Stimulated activated CD8-positive, alpha-beta memory T cell treated with anti-CD3 and anti-CD28 coated beads, Interleukin-15, amount 100 ng/mL, for 24 hours (primary cell): ENCODE results near the gene ADAMTS14.
"Not testable (repeated sequence)": the region's sequence is repeated elsewhere in the genome, so short reads cannot be mapped to it uniquely, and the experiment has no call there.

Source experiments
- DNase-seq: peaks from one replicate; pipeline ENCODE4 v3.0.0-alpha.2; 2020; ENCODE audit warnings: low read depth

The ADAMTS14 gene, protein sequence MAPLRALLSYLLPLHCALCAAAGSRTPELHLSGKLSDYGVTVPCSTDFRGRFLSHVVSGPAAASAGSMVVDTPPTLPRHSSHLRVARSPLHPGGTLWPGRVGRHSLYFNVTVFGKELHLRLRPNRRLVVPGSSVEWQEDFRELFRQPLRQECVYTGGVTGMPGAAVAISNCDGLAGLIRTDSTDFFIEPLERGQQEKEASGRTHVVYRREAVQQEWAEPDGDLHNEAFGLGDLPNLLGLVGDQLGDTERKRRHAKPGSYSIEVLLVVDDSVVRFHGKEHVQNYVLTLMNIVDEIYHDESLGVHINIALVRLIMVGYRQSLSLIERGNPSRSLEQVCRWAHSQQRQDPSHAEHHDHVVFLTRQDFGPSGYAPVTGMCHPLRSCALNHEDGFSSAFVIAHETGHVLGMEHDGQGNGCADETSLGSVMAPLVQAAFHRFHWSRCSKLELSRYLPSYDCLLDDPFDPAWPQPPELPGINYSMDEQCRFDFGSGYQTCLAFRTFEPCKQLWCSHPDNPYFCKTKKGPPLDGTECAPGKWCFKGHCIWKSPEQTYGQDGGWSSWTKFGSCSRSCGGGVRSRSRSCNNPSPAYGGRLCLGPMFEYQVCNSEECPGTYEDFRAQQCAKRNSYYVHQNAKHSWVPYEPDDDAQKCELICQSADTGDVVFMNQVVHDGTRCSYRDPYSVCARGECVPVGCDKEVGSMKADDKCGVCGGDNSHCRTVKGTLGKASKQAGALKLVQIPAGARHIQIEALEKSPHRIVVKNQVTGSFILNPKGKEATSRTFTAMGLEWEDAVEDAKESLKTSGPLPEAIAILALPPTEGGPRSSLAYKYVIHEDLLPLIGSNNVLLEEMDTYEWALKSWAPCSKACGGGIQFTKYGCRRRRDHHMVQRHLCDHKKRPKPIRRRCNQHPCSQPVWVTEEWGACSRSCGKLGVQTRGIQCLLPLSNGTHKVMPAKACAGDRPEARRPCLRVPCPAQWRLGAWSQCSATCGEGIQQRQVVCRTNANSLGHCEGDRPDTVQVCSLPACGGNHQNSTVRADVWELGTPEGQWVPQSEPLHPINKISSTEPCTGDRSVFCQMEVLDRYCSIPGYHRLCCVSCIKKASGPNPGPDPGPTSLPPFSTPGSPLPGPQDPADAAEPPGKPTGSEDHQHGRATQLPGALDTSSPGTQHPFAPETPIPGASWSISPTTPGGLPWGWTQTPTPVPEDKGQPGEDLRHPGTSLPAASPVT

GRCh38 chr10:70672165-70673042, at the start of gene ADAMTS14:
TSS of gene ADAMTS14 (plus strand) at chr10:70672506. CDS start at chr10:70672803, 297 bp downstream.
- no peak for DNase-seq

DNA sequence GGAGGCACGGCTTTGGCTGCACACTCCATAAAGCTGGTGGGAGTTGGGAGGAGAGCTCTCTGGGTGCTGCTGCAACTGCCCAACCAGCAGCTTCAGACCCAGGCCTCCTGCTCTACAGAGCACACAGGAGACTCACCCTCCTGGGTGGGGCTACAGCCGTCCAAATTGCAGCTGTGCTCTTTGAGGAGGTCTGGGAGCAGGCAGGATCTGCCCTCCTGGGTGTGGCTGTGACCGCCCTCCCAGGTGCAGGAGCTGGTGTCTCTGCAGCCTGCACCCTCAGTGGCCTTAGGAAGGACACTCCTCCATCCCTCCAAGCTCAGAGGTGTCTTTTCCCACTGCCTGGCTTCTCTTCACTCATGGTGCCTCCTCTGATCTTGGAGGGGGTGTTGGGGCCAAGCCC, 49.8 kb upstream of the ADAMTS14 start:
- DNase-seq, result no peak

DNA sequence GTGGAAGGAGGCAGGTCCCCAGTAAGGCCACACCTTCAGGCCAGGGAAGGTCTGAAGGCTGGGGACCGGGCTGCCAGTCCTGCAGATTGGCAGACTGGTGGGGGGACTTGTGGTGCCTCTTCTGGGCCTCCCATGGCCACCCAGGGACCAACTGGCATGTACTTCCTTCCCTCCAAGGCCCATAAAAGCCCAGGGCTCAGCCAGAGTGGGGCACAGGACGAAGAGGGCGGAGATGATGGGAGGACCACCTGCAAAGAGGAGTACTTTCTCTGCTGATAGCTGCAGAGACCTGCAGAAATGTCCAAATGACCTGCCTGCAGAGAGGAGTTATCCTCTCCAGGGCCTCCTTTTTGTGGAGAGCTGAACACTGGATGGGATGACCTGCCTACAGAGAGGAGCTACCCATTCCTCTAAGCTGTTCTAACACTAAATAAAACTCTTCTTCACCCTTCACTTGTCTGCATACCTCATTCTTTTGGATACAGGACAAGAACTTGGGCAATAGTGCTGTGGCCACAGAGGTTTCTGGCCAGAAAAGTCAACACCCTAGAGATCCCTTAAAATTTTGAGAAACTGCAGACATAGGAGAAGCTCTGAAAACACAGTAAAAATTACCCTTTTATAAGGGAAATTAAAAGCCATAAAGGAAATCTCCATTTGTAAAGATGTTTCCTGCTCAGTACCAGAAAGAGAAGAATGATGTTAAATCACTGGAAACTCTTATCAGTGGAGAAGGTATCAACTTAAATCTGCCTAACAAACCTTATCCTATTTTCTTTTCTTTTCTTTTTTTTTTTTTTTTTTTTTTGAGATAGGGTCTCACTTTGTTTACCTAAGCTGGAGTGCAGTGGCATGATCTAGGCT, 49.1 kb upstream of the ADAMTS14 start:
- DNase-seq, result no peak

GRCh38 chr10:70626056-70626455, 46.2 kb upstream of the ADAMTS14 start:
- no peak for DNase-seq

DNA sequence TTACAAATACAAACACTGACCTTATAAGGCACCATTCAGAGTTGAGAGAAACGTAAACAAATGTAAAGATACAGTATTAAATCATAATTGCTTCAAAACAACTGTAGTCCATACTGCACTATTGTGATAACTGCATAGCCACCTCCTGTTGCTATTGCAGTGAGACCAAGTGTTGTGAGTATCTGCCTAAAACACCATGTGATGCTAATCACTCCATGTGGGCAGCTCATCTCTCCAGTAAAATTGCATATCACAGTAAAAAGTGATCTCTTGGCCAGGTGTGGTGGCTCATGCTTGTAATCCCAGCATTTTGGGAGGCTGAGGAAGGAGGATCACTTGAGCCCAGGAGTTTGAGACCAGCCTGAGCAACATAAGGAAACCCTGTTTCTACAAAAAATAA, 43.0 kb upstream of the ADAMTS14 start:
- no peak for DNase-seq

DNA sequence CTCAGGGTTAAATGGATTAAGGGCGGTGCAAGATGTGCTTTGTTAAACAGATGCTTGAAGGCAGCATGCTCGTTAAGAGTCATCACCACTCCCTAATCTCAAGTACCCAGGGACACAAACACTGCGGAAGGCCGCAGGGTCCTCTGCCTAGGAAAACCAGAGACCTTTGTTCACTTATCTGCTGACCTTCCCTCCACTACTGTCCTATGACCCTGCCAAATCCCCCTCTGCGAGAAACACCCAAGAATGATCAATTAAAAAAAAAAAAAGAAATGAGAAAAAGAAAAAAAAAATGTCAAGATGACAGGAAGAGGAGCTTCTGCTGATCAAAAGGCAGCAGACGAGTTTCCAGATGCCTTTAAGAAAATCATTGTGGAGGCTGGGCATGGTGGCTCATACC, 40.6 kb upstream of the ADAMTS14 start:
- not testable (repeated sequence) for DNase-seq

DNA sequence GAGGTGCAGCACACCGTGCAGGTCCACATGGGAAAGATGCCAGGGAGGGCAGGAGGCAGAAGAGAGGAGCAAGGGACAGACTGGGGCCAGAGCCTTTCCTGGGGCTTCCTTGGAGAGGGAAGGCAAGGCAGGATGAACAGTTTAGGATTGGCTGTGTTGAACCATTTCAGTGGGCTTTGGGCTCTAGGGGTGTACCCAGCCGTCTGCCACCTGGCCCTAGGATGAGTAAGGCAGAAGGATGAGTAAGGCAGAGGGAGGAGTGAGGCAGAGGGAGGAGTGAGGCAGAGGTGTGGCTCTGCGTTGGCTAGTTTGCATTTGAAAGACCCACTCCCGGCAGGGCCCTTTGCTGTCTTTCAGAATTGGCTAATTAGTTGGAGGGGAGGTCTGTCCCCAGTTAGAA, 38.3 kb upstream of the ADAMTS14 start:
- DNase-seq, result no peak

DNA sequence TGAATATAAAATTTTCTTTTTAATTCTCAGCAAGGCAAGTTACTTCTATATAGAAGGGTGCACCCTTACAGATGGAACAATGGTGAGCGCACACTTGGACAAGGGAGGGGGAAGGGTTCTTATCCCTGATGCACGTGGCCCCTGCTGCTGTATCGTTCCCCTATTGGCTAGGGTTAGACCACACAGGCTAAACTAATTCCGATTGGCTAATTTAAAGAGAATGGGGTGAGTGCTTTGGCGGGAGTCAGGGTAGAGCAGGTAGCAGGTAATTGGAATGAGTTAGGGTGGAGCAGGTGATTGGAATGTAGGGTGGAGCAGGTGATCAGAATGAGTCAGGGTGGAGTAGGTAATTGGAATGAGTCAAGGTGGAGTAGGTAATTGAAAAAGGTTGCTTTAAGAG, 37.8 kb upstream of the ADAMTS14 start:
- not testable (repeated sequence) for DNase-seq

- not testable (repeated sequence) for DNase-seq
Observed at GRCh38 chr10:70639640-70640383, 32.5 kb upstream of the ADAMTS14 start.

DNA sequence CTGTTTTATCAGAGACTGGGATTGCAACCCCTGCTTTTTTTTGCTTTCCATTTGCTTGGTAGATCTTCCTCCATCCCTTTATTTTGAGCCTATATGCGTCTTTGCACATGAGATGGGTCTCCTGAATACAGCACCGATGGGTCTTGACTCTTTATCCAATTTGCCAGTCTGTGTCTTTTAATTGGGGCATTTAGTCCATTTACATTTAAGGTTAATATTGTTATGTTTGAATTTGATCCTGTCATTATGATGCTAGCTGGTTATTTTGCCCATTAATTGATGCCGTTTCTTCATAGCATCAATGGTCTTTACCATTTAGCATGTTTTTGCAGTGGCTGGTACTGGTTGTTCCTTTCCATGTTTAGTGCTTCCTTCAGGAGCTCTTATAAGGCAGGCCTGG, 29.0 kb upstream of the ADAMTS14 start:
- not testable (repeated sequence) for DNase-seq

- DNase-seq, result not testable (repeated sequence)
Observed at GRCh38 chr10:70644959-70645358, 27.3 kb upstream of the ADAMTS14 start.

DNA sequence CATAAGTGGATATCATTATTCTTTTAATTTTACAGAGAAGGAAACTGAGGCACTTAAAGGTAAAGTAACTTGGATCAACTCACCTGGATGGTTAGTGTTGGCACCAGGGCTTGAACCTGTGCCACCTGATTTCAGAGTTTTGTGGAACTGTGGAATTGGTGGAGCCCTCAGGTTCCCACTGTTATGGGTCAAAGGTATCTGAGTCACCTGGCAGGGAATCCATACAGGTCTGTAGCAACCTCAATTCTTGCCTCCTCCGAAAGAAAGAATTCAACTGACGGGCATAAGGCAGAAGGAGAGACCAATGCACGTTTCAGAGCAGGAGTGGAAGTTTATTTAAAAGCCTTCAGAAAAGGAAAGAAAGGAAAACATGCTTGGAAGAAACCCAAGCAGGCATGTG, 25.2 kb upstream of the ADAMTS14 start:
- no peak for DNase-seq

- no peak for DNase-seq
Observed at GRCh38 chr10:70648427-70648826, 23.9 kb upstream of the ADAMTS14 start.

DNA sequence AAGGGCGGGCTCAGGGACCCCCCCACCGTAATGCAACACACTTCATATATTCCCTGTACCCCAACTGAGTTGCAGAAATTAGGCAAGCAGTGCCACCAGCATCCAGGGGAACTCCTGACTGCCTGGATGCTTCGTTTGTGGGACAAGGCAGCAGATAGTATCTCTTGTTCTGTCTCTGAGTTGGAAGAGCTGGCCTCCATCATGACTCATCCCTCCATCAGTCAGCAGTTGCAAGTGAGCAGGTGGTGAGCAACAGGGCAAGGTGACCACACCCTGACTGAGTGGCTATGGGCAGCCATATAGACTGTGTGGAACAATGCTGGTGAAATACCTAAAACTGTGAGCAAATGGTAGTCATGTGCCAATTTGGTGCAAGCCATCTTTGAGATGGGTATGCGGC, 22.8 kb upstream of the ADAMTS14 start:
- DNase-seq, result no peak

DNA sequence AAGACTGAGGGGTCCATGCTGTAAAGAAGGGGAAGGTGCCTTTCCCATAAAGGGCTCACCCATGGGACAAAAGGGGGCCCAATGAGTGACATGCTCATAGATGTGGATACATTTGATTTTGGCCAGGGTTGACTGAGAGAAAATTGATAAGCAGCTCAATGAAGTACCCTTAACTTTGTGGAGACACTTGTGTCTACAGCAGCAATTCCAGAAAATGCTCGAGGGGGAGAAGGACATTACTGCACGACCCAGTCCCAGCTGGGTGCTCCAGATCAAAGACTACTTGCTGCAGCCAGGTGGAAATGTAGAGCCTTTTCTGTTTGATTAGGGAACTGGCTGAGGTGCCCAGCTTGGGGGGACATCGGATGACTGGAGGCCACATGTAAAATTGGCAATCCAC, 22.2 kb upstream of the ADAMTS14 start:
- DNase-seq, result no peak

GRCh38 chr10:70650718-70651117, 21.6 kb upstream of the ADAMTS14 start:
- no peak for DNase-seq

GRCh38 chr10:70651661-70652060, 20.6 kb upstream of the ADAMTS14 start:
- no peak for DNase-seq

- no peak for DNase-seq
Observed at GRCh38 chr10:70652761-70653657, 19.3 kb upstream of the ADAMTS14 start.

- DNase-seq, result no peak
Observed at GRCh38 chr10:70655316-70655715, 17.0 kb upstream of the ADAMTS14 start.
